GM12878 (cell line): Measurements from ENCODE around the gene PLD4. TPM values are rescaled to one million over a fixed set of nuclear protein-coding genes. Genes with fewer than 3 reads are reported as not detected.

Source experiments
- ATAC-seq: fragments of 200-7000 bp; cut with Tn5 transposase; 3 replicates; pipeline ENCODE4 v1.9.1; 2020; ENCODE audit warnings: mild to moderate bottlenecking, moderate library complexity
- BruUV-seq: library from RNA; stranded (reverse); fragments of 400-500 nt; replicated peaks from 2 replicates; lab custom pipeline; 2021; lab: Mats Ljungman, UMichigan
- CTCF ChIA-PET: fragments of 300-600 bp; sonication (Branson Sonifier 250); formaldehyde crosslinking; extraction: SDS; loops from one replicate; lab custom pipeline; 2021; ENCODE audit warnings: inconsistent platforms; lab: Yijun Ruan, JAX
- POLR2A ChIA-PET: fragments of 350-600 bp; formaldehyde crosslinking; extraction: SDS; loops from one replicate; lab custom pipeline; 2021; ENCODE audit warnings: inconsistent platforms; lab: Charles Lee
- RAD21 ChIA-PET: fragments of 300-600 bp; sonication (Branson Sonifier 250); formaldehyde crosslinking; loops from one replicate; lab custom pipeline; 2023; ENCODE audit warnings: antibody characterized with exemption; ENCODE audit not compliant: unreplicated experiment; lab: Charles Lee
- SMC1A ChIA-PET: fragments of 300-600 bp; sonication (Branson Sonifier 250); formaldehyde crosslinking; loops from one replicate; lab custom pipeline; 2023; ENCODE audit not compliant: unreplicated experiment, uncharacterized antibody; lab: Charles Lee
- DNase-seq: peaks from one replicate; pipeline ENCODE4 v3.0.0-alpha.2; 2011; ENCODE audit warnings: low read depth, low spot score
- FAIRE-seq: peaks from 3 replicates; lab custom pipeline; 2011; peaks lifted over from hg19 to GRCh38; lab: Jason Lieb, UNC
- H2AFZ ChIP-seq: 2 replicates; pipeline ENCODE4 v1.6.0; 2011; ENCODE audit warnings: low read depth, low read length, control low read depth; ENCODE audit not compliant: control insufficient read depth
- H3K27ac ChIP-seq: 2 replicates; pipeline ENCODE4 v1.5.1; 2011; ENCODE audit warnings: control low read depth; ENCODE audit not compliant: control insufficient read depth, insufficient read depth
- H3K27me3 ChIP-seq, 2 experiments: replicated peaks in 1 of 2; 2 replicates each; pipeline versions ENCODE4 v1.6.0 to v1.6.1; 2011; ENCODE audit warnings: low read length in 1 of 2; ENCODE audit not compliant: control insufficient read depth in 2 of 2, insufficient read depth in 2 of 2
- H3K36me3 ChIP-seq, 2 experiments: 2 replicates each; pipeline ENCODE4 v1.5.1; 2011; ENCODE audit warnings: low read length in 1 of 2; ENCODE audit not compliant: control insufficient read depth in 2 of 2, insufficient read depth in 2 of 2
- H3K4me1 ChIP-seq: 2 replicates; pipeline ENCODE4 v1.6.1; 2011; ENCODE audit warnings: mild to moderate bottlenecking, low read length, moderate library complexity, mixed read lengths; ENCODE audit not compliant: control insufficient read depth, insufficient read depth
- H3K4me2 ChIP-seq: 2 replicates; pipeline ENCODE4 v1.6.0; 2011; ENCODE audit warnings: control low read depth; ENCODE audit not compliant: control insufficient read depth, insufficient read depth
- H3K4me3 ChIP-seq: fragments of 200-600 bp; sonication (generic); 2 replicates; pipeline ENCODE4 v1.5.1; 2016
- H3K79me2 ChIP-seq: 2 replicates; pipeline ENCODE4 v1.6.0; 2011; ENCODE audit warnings: low read length; ENCODE audit not compliant: control insufficient read depth, insufficient read depth
- H3K9ac ChIP-seq: 2 replicates; pipeline ENCODE4 v1.8.0; 2011; ENCODE audit warnings: low read length, control low read depth, mixed read lengths; ENCODE audit not compliant: control insufficient read depth, insufficient read depth
- H3K9me3 ChIP-seq: replicated peaks from 3 replicates; pipeline ENCODE4 v1.5.1; 2011; ENCODE audit warnings: mild to moderate bottlenecking, low read length; ENCODE audit not compliant: control insufficient read depth, insufficient read depth
- H4K20me1 ChIP-seq: 2 replicates; pipeline ENCODE4 v1.6.0; 2011; ENCODE audit not compliant: control insufficient read depth, insufficient read depth
- BACH1 ChIP-seq: fragments of 450-650 bp; IDR thresholded peaks from 2 replicates; pipeline ENCODE4 v1.6.1; 2017; ENCODE audit warnings: mild to moderate bottlenecking, borderline replicate concordance
- CREM ChIP-seq: IDR thresholded peaks from 2 replicates; pipeline ENCODE4 v1.6.1; 2014; ENCODE audit warnings: antibody characterized with exemption, low read depth
- EED ChIP-seq: sonication (generic); IDR thresholded peaks from 2 replicates; pipeline ENCODE4 v1.6.1; 2016; ENCODE audit warnings: antibody characterized with exemption, low read depth
- MEF2A ChIP-seq: IDR thresholded peaks from 2 replicates; pipeline ENCODE4 v1.6.1; 2011; ENCODE audit warnings: low read depth, mild to moderate bottlenecking, low read length, moderate library complexity; ENCODE audit not compliant: insufficient read depth
- NFYB ChIP-seq: IDR thresholded peaks from 2 replicates; pipeline ENCODE4 v1.6.1; 2011; ENCODE audit warnings: low read depth, mild to moderate bottlenecking, low read length, improper control_type of control experiment, moderate library complexity; ENCODE audit not compliant: insufficient read depth
- NR2F1 ChIP-seq: fragments of 450-650 bp; conservative IDR thresholded peaks from 2 replicates; pipeline ENCODE4 v1.6.1; 2017; ENCODE audit warnings: mild to moderate bottlenecking
- RELA ChIP-seq: fragments of 450-650 bp; IDR thresholded peaks from 2 replicates; pipeline ENCODE4 v1.8.0; 2014; ENCODE audit warnings: borderline replicate concordance; ENCODE audit not compliant: partially characterized antibody
- SIN3A ChIP-seq: IDR thresholded peaks from 2 replicates; pipeline ENCODE4 v1.6.1; 2012; ENCODE audit warnings: low read depth, low read length, improper control_type of control experiment
- SMAD5 ChIP-seq: IDR thresholded peaks from 2 replicates; pipeline ENCODE4 v1.6.1; 2016; ENCODE audit warnings: antibody characterized with exemption, low read depth
- ZSCAN29 ChIP-seq: fragments of 450-650 bp; IDR thresholded peaks from 2 replicates; pipeline ENCODE4 v1.6.1; 2017; ENCODE audit warnings: mild to moderate bottlenecking, moderate library complexity
- WGBS: methylation state at CpG from one replicate; pipeline ENCODE4 v1.1.6; 2016; ENCODE audit warnings: low lambda C conversion rate; ENCODE audit not compliant: insufficient replicate concordance, insufficient coverage; ENCODE audit errors: missing lambda C conversion rate; 5-methylcytosine and 5-hydroxymethylcytosine counted together
- in situ Hi-C: fragments of 300-500 bp; cut with MboI; formaldehyde crosslinking; loops from 9 replicates; pipeline ENCODE4 v1.14.3; 2018; ENCODE audit warnings: mixed read lengths
- intact Hi-C: fragments of 100-400 bp; cut with micrococcal nuclease; formaldehyde crosslinking; loops from one replicate; pipeline ENCODE4 v1.14.2; 2022; ENCODE audit not compliant: unreplicated experiment
- polyA plus RNA-seq, 11 experiments: library from polyadenylated mRNA; depleted of rRNA in 4 of 11; unstranded in 6 of 11; stranded (reverse) in 5 of 11; fragments of >200 nt; fragmentation: Nextera tagmentation in 4 of 11; fragmentation: Illumina TruSeq in 1 of 11; extraction: Ambion mirVana in 4 of 11; extraction: Trizol in 1 of 11; gene quantifications; 1 replicate in 1 of 11; 2 replicates in 10 of 11; pipeline versions ENCODE4 v1.2.1 to v1.2.3, GENCODE V29; 2011 to 2016; ENCODE audit warnings: inconsistent platforms in 2 of 11, missing spikeins in 2 of 11, low read depth in 1 of 11
- total RNA-seq, 4 experiments: library from RNA; depleted of rRNA in 3 of 4; stranded (reverse); fragments of >200 nt in 3 of 4; fragmentation: Illumina TruSeq in 1 of 4; extraction: Trizol in 1 of 4; gene quantifications; 2 replicates each; pipeline versions ENCODE4 v1.2.1 to v1.2.3, GENCODE V29; 2013 to 2021
- TF ChIP-seq, protein P1 (sequence below): IDR thresholded peaks from 2 replicates; pipeline ENCODE4 v1.6.1; 2011; ENCODE audit warnings: low read depth, low read length, improper control_type of control experiment, borderline replicate concordance
- TF ChIP-seq, protein P2 (sequence below): fragments of 450-650 bp; IDR thresholded peaks from 2 replicates; pipeline ENCODE4 v1.6.1; 2017; ENCODE audit warnings: mild to moderate bottlenecking, moderate library complexity

PLD4 gene
- total and polyA plus RNA-seq, 10 of the 15 experiments (the other 5 are each of a cell fraction or from before 2014, with no cell fraction given) = 0.20 to 57.7 (median 9.9) TPM

DNA sequence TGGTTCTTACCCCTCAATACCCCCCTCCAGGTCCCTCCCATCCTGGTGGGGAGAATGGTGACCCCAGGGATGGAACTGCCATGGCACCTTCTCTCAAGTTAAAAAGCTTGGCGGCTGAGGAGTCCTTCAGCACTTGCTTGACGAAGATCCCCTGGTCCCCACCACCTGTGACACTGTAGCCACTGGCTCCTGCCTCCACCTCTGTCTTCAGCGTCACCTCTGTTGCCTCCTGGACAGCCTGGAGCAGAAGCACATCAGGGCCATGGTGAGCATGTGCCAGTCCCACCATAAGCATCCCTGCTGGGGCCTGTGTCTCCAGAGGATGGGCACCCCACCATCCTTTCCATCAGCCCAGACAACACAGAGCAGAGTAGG, 30.7 kb downstream of the PLD4 start:
- Histone ChIP-seq H3K4me3 (no peak overlapping the region), H3K27me3 (peaks cover 0 to 2% of the 10 kb centered on the region in 2 experiments; a peak in 3 of 4 replicates), H3K4me1 (no peaks in the 10 kb centered on the region), H3K36me3 (no peaks in the 10 kb centered on the region), H2AFZ (no peak overlapping the region), H3K79me2 (no peaks in the 10 kb centered on the region), H4K20me1 (no peaks in the 10 kb centered on the region), H3K4me2 (no peak overlapping the region), H3K27ac (no peak overlapping the region), H3K9ac (no peak overlapping the region), H3K9me3 (no peaks in the 10 kb centered on the region)
- ChIA-PET SMC1A (no interaction called here), CTCF (no interaction called here), POLR2A (interaction anchor here (0.5 kb wide), 1 partner anchor 143 kb away, joined by 5 read pairs; no protein-coding TSS in a partner anchor), RAD21 (no interaction called here)
- 7% methylated on average over 3 of the region's 3 CpGs for WGBS
- TF ChIP-seq ZSCAN29 (no peak), SMAD5 (no peak), RELA (no peak), NR2F1 (no peak), BACH1 (no peak)
- TF ChIP-seq, protein P1, sequence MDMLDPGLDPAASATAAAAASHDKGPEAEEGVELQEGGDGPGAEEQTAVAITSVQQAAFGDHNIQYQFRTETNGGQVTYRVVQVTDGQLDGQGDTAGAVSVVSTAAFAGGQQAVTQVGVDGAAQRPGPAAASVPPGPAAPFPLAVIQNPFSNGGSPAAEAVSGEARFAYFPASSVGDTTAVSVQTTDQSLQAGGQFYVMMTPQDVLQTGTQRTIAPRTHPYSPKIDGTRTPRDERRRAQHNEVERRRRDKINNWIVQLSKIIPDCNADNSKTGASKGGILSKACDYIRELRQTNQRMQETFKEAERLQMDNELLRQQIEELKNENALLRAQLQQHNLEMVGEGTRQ = no peak
- intact Hi-C loops = no loop called here
- no peak for ATAC-seq
- BruUV-seq = no TSS peak
- no peak for FAIRE-seq
- no peak for DNase-seq
- in situ Hi-C loops = no loop called here

DNA sequence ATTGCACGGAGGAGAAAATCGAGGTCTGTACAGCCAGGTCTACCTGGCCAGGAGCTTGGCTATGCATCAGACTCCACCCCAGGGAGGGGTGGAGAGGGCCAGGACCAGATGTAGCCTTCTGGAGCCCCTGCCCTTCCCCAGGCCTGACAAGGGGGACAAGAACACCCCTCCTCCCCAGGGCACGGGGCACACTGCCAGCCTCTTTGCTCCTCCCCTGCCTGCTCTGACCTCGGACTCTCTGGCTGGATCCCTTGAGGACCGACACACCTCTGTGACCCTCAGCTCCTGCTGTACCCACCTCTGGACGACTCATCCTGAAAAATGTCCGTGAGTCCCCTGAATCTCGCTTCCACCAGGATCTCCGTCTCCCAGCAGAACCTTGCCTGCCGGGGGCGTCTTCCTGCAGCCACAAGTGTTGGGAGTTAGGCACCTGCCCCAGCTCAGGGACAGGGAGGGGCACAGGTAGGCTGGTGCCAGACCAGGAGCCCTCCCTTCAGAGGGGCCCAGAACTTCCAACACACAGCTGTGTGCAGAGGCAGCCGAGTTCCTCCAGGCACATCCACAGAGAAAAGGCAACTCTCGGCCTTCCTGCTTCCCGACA, 31.7 kb downstream of the PLD4 start:
- H3K9ac ChIP-seq = no peak overlapping the region
- POLR2A ChIA-PET = interaction anchor here (0.5 kb wide), 1 partner anchor 142 kb away, joined by 5 read pairs; no protein-coding TSS in a partner anchor
- TF ChIP-seq NFYB (no peak), SIN3A (no peak), MEF2A (no peak), CREM (no peak), EED (no peak)
- TF ChIP-seq, protein P2, sequence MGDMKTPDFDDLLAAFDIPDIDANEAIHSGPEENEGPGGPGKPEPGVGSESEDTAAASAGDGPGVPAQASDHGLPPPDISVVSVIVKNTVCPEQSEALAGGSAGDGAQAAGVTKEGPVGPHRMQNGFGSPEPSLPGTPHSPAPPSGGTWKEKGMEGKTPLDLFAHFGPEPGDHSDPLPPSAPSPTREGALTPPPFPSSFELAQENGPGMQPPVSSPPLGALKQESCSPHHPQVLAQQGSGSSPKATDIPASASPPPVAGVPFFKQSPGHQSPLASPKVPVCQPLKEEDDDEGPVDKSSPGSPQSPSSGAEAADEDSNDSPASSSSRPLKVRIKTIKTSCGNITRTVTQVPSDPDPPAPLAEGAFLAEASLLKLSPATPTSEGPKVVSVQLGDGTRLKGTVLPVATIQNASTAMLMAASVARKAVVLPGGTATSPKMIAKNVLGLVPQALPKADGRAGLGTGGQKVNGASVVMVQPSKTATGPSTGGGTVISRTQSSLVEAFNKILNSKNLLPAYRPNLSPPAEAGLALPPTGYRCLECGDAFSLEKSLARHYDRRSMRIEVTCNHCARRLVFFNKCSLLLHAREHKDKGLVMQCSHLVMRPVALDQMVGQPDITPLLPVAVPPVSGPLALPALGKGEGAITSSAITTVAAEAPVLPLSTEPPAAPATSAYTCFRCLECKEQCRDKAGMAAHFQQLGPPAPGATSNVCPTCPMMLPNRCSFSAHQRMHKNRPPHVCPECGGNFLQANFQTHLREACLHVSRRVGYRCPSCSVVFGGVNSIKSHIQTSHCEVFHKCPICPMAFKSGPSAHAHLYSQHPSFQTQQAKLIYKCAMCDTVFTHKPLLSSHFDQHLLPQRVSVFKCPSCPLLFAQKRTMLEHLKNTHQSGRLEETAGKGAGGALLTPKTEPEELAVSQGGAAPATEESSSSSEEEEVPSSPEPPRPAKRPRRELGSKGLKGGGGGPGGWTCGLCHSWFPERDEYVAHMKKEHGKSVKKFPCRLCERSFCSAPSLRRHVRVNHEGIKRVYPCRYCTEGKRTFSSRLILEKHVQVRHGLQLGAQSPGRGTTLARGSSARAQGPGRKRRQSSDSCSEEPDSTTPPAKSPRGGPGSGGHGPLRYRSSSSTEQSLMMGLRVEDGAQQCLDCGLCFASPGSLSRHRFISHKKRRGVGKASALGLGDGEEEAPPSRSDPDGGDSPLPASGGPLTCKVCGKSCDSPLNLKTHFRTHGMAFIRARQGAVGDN = no peak

More for the DNA sequence above, 31.7 kb downstream of the PLD4 start:
- H3K36me3 ChIP-seq = no peaks in the 10 kb centered on the region
- peaks cover 0 to 2% of the 10 kb centered on the region in 2 experiments; a peak in 3 of 4 replicates for H3K27me3 ChIP-seq
- no peaks in the 10 kb centered on the region for H3K9me3 ChIP-seq
- no peak overlapping the region for H3K4me2 ChIP-seq
- FAIRE-seq = no peak
- ATAC-seq = no peak
- H3K4me1 ChIP-seq = no peaks in the 10 kb centered on the region
- DNase-seq = no peak
- 43% methylated on average over 14 of the region's 14 CpGs for WGBS
- no peak overlapping the region for H3K4me3 ChIP-seq
- no peaks in the 10 kb centered on the region for H4K20me1 ChIP-seq
- in situ Hi-C loops = no loop called here
- CTCF ChIA-PET = interaction anchor here (0.8 kb wide), 1 partner anchor 1501 kb away, joined by 3 read pairs; no protein-coding TSS in a partner anchor
- RAD21 ChIA-PET = no interaction called here
- intact Hi-C loops = no loop called here
- H3K79me2 ChIP-seq = no peaks in the 10 kb centered on the region
- no peak overlapping the region for H2AFZ ChIP-seq
- H3K27ac ChIP-seq = no peak overlapping the region
- SMC1A ChIA-PET = no interaction called here
- no TSS peak for BruUV-seq
